PC-3 (cell line): ENCODE data around the gene BTBD7. TPM values are rescaled to one million over a fixed set of nuclear protein-coding genes. Genes with fewer than 3 reads are reported as not detected.

ENCODE experiments used
- ATAC-seq: fragments of 200-7000 bp; cut with Tn5 transposase; 2 replicates; pipeline ENCODE4 v1.9.1; 2020; ENCODE audit warnings: mild to moderate bottlenecking, moderate library complexity
- BruUV-seq: library from RNA; stranded (reverse); fragments of 400-500 nt; replicated peaks from 2 replicates; lab custom pipeline; 2021; lab: Mats Ljungman, UMichigan
- CTCF ChIA-PET: fragments of 300-600 bp; sonication (Branson Sonifier 250); formaldehyde crosslinking; loops from one replicate; lab custom pipeline; 2022; ENCODE audit warnings: antibody characterized with exemption; lab: Charles Lee
- POLR2A ChIA-PET: fragments of 300-600 bp; sonication (Branson Sonifier 250); formaldehyde crosslinking; loops from one replicate; lab custom pipeline; 2022; ENCODE audit warnings: antibody characterized with exemption; ENCODE audit not compliant: unreplicated experiment; lab: Charles Lee
- DNase-seq: peaks from one replicate; pipeline ENCODE4 v3.0.0-alpha.2; 2015
- H2AFZ ChIP-seq: fragments of 300-600 bp; sonication (generic); 2 replicates; pipeline ENCODE4 v1.6.0; 2016; ENCODE audit warnings: antibody characterized with exemption, low read length
- H3F3A ChIP-seq: fragments of 300-600 bp; sonication (generic); one replicate; pipeline ENCODE4 v1.6.0; 2017; ENCODE audit warnings: antibody characterized with exemption, low read length, control low read depth, mild to moderate bottlenecking; ENCODE audit not compliant: unreplicated experiment
- H3K27ac ChIP-seq: fragments of 300-600 bp; sonication (generic); 2 replicates; pipeline ENCODE4 v1.5.1; 2016; ENCODE audit warnings: mild to moderate bottlenecking, low read length
- H3K27me3 ChIP-seq: fragments of 300-600 bp; sonication (generic); 2 replicates; pipeline ENCODE4 v1.6.1; 2016; ENCODE audit warnings: low read length, mixed read lengths
- H3K36me3 ChIP-seq: fragments of 300-600 bp; sonication (generic); 2 replicates; pipeline ENCODE4 v1.6.1; 2016; ENCODE audit warnings: low read depth, mixed run types, low read length, mixed read lengths
- H3K4me1 ChIP-seq: fragments of 300-600 bp; sonication (generic); 2 replicates; pipeline ENCODE4 v1.5.1; 2016; ENCODE audit warnings: low read length; ENCODE audit not compliant: insufficient read depth
- H3K4me2 ChIP-seq: fragments of 300-600 bp; sonication (generic); 2 replicates; pipeline ENCODE4 v1.6.0; 2016; ENCODE audit warnings: low read length
- H3K4me3 ChIP-seq: fragments of 300-600 bp; sonication (generic); 2 replicates; pipeline ENCODE4 v1.5.1; 2016; ENCODE audit warnings: mild to moderate bottlenecking, low read length, mixed read lengths
- H3K79me2 ChIP-seq: fragments of 300-600 bp; sonication (generic); 2 replicates; pipeline ENCODE4 v1.6.1; 2017; ENCODE audit warnings: low read length, mixed read lengths
- H3K9ac ChIP-seq: fragments of 300-600 bp; sonication (generic); 2 replicates; pipeline ENCODE4 v1.6.0; 2016; ENCODE audit warnings: mild to moderate bottlenecking, low read length
- H3K9me2 ChIP-seq: fragments of 300-600 bp; sonication (generic); replicated peaks from 2 replicates; pipeline ENCODE4 v1.6.1; 2016; ENCODE audit warnings: mixed run types, low read length, mixed read lengths
- H3K9me3 ChIP-seq: fragments of 300-600 bp; sonication (generic); 2 replicates; pipeline ENCODE4 v1.6.1; 2016; ENCODE audit warnings: low read length, mixed read lengths
- H4K20me1 ChIP-seq: fragments of 300-600 bp; sonication (generic); 2 replicates; pipeline ENCODE4 v1.6.1; 2016; ENCODE audit warnings: low read length, mixed read lengths
- CTCF ChIP-seq: fragments of 300-600 bp; sonication (generic); conservative IDR thresholded peaks from 2 replicates; pipeline ENCODE4 v1.5.1; 2017; ENCODE audit warnings: antibody characterized with exemption, low read depth, mild to moderate bottlenecking, low read length
- EZH2 ChIP-seq: fragments of 300-600 bp; sonication (generic); IDR thresholded peaks from one replicate; pipeline ENCODE4 v1.6.1; 2017; ENCODE audit warnings: antibody characterized with exemption, mild to moderate bottlenecking, low read length; ENCODE audit not compliant: unreplicated experiment
- EZH2phosphoT487 ChIP-seq: fragments of 300-600 bp; sonication (generic); IDR thresholded peaks from 2 replicates; pipeline ENCODE4 v1.6.1; 2018; ENCODE audit warnings: mild to moderate bottlenecking, antibody characterized with exemption, low read length, borderline replicate concordance
- intact Hi-C: fragments of 100-400 bp; cut with micrococcal nuclease; formaldehyde crosslinking; loops from 2 replicates; pipeline ENCODE4 v1.9.0; 2023
- total RNA-seq: library from RNA; depleted of rRNA; stranded (reverse); fragments of >200 nt; gene quantifications from 2 replicates; pipeline ENCODE4 v1.2.3, GENCODE V29; 2014

BTBD7 gene
- total RNA-seq, 1 experiment from 2014 or later, result 23.2 TPM

GRCh38 chr14:93220509-93220908 lies 112.3 kb downstream of the BTBD7 start:
- no peak overlapping the region for H3K4me3 ChIP-seq
- DNase-seq (no peak), ATAC-seq (no peak)
- no peak overlapping the region for H3K27ac ChIP-seq
- H2AFZ ChIP-seq, result no peak overlapping the region
- intact Hi-C loops, result no loop called here
- no peaks in the 10 kb centered on the region for H3K27me3 ChIP-seq
- no peaks in the 10 kb centered on the region for H3K4me1 ChIP-seq
- H4K20me1 ChIP-seq, result no peaks in the 10 kb centered on the region
- H3K9ac ChIP-seq, result no peak overlapping the region
- no peaks in the 10 kb centered on the region for H3K9me2 ChIP-seq
- H3K4me2 ChIP-seq, result no peak overlapping the region
- no TSS peak for BruUV-seq
- no peak for TF ChIP-seq CTCF
- TF ChIP-seq EZH2phosphoT487, result no peak
- no peak for TF ChIP-seq EZH2
- H3K79me2 ChIP-seq, result no peaks in the 10 kb centered on the region
- CTCF ChIA-PET, result no interaction called here
- H3K9me3 ChIP-seq, result no peaks in the 10 kb centered on the region
- H3F3A ChIP-seq, result no peaks in the 10 kb centered on the region
- peaks cover 11% of the 10 kb centered on the region; the same call in 1 of the 2 replicates for H3K36me3 ChIP-seq
- POLR2A ChIA-PET, result no interaction called here

- intact Hi-C loops, result loop anchor here (1.0 kb wide), 1 partner anchor 106 kb away; no protein-coding TSS in a partner anchor
- POLR2A ChIA-PET, result interaction anchor here (0.6 kb wide), 2 partner anchors 12 to 15 kb away, joined by 3 read pairs; no protein-coding TSS in a partner anchor
- CTCF ChIA-PET, result interaction anchor here (0.6 to 1.6 kb wide), 9 partner anchors 11 to 318 kb away, joined by 3 to 8 read pairs (median 5); partner anchors contain the start of genes GON7, LYSET, MOAP1 and UBR7
- Histone ChIP-seq H3K79me2 (no peaks in the 10 kb centered on the region), H4K20me1 (no peaks in the 10 kb centered on the region), H3K4me2 (no peak overlapping the region), H3K36me3 (peaks cover 12% of the 10 kb centered on the region; the same call in 1 of the 2 replicates), H3K27me3 (no peaks in the 10 kb centered on the region), H2AFZ (no peak overlapping the region), H3K4me3 (no peak overlapping the region), H3F3A (no peaks in the 10 kb centered on the region), H3K9ac (no peak overlapping the region), H3K9me2 (no peaks in the 10 kb centered on the region), H3K9me3 (no peaks in the 10 kb centered on the region), H3K27ac (no peak overlapping the region), H3K4me1 (no peaks in the 10 kb centered on the region)
- TF ChIP-seq CTCF, result peak; percentile 88
- TF ChIP-seq EZH2phosphoT487, result no peak
- no peak for TF ChIP-seq EZH2
- ATAC-seq (peak; percentile 88), DNase-seq (peak; percentile 74)
- BruUV-seq, result no TSS peak
These were observed 113.6 kb downstream of the BTBD7 start for GRCh38 chr14:93219103-93219726.

DNA sequence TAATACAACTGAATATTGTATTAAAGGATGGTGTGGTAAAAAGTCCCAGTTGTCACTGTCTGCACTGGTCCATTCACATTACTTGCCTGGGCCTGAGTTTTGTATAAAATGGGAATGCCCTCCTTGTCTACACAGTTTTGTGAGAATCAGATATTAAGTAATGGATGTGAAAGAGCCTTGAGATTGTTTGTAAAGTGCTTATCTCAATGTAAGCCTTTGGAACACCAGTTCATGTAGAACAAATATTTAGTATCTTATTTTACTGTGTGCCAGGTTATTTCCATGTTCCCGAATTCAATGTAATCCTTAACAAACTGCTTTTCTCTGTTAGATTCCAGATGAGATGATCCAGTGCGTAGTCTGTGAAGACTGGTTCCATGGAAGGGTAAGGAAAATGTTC lies 118.2 kb downstream of the BTBD7 start:
- H2AFZ ChIP-seq, result no peak overlapping the region
- no peak overlapping the region for H3K4me2 ChIP-seq
- peaks cover 2% of the 10 kb centered on the region for H3K79me2 ChIP-seq
- H3K4me3 ChIP-seq, result no peak overlapping the region
- no peaks in the 10 kb centered on the region for H3K9me3 ChIP-seq
- no peak for ATAC-seq
- no peak for TF ChIP-seq EZH2phosphoT487
- no peak for TF ChIP-seq EZH2
- TF ChIP-seq CTCF, result no peak
- CTCF ChIA-PET, result no interaction called here
- POLR2A ChIA-PET, result no interaction called here
- intact Hi-C loops, result no loop called here
- H3K9me2 ChIP-seq, result no peaks in the 10 kb centered on the region
- H3K27me3 ChIP-seq, result no peaks in the 10 kb centered on the region
- H3K4me1 ChIP-seq, result no peaks in the 10 kb centered on the region
- H3F3A ChIP-seq, result no peaks in the 10 kb centered on the region
- no peak overlapping the region for H3K9ac ChIP-seq
- no peak overlapping the region for H3K27ac ChIP-seq
- H3K36me3 ChIP-seq, result peaks cover 14% of the 10 kb centered on the region; the same call in 1 of the 2 replicates
- H4K20me1 ChIP-seq, result no peaks in the 10 kb centered on the region
- no TSS peak for BruUV-seq
- no peak for DNase-seq
